AG04449 (cell line): ENCODE data around the gene SGK2.

Experiments
- CTCF ChIA-PET: fragments of 350-600 bp; formaldehyde crosslinking; extraction: SDS; loops from one replicate; lab custom pipeline; 2021; ENCODE audit warnings: antibody characterized with exemption; lab: Yijun Ruan, JAX
- POLR2A ChIA-PET: fragments of 400-600, 350-600 bp; formaldehyde crosslinking; extraction: SDS; loops from one replicate; lab custom pipeline; 2020; ENCODE audit warnings: antibody characterized with exemption, inconsistent platforms; lab: Yijun Ruan, JAX
- DNase-seq: peaks from one replicate; pipeline ENCODE4 v3.0.0-alpha.2; 2010; ENCODE audit warnings: low read depth, low spot score
- H3K4me3 ChIP-seq: 2 replicates; pipeline ENCODE4 v1.5.1; 2011; ENCODE audit warnings: low read depth, mild to moderate bottlenecking, control low read depth, low read length
- TF ChIP-seq, protein P1 (sequence below): IDR thresholded peaks from one replicate; pipeline ENCODE4 v1.5.1; 2011; ENCODE audit warnings: mild to moderate bottlenecking, moderate library complexity, low read length, control low read depth, inconsistent platforms; ENCODE audit not compliant: insufficient read depth; ENCODE audit errors: missing control alignments

SGK2 gene

GRCh38 chr20:43560974-43561373 lies 2.1 kb downstream of the SGK2 start:
- ChIA-PET POLR2A (no interaction called here), CTCF (interaction anchor here (1.0 to 1.5 kb wide), 3 partner anchors 22 to 520 kb away, joined by 3 to 6 read pairs (median 3); no protein-coding TSS in a partner anchor)
- no peak overlapping the region for H3K4me3 ChIP-seq
- DNase-seq = no peak
- TF ChIP-seq, protein P1, sequence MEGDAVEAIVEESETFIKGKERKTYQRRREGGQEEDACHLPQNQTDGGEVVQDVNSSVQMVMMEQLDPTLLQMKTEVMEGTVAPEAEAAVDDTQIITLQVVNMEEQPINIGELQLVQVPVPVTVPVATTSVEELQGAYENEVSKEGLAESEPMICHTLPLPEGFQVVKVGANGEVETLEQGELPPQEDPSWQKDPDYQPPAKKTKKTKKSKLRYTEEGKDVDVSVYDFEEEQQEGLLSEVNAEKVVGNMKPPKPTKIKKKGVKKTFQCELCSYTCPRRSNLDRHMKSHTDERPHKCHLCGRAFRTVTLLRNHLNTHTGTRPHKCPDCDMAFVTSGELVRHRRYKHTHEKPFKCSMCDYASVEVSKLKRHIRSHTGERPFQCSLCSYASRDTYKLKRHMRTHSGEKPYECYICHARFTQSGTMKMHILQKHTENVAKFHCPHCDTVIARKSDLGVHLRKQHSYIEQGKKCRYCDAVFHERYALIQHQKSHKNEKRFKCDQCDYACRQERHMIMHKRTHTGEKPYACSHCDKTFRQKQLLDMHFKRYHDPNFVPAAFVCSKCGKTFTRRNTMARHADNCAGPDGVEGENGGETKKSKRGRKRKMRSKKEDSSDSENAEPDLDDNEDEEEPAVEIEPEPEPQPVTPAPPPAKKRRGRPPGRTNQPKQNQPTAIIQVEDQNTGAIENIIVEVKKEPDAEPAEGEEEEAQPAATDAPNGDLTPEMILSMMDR = no peak

DNA sequence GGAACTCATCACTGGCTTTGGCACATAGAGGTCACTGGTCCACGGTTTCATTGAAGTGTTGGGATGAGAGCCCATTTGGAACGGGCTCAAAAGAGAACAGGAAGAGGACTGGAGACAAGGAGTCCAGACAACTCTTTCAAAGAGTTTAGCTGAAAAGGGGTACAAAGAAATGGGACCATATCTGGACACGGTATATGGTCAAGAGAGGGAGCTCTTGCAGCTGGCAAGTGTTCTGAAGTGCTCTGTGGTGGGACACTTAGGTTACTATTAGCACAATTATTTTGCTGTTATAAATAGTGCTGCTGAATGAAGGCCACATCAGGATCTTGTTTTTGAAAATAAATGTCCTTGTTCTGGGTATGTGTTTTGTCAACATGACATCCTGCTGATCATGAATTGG lies 4.6 kb downstream of the SGK2 start:
- no peak for DNase-seq
- CTCF ChIA-PET = interaction anchor here (0.9 kb wide), 1 partner anchor 186 kb away, joined by 3 read pairs; no protein-coding TSS in a partner anchor
- H3K4me3 ChIP-seq = no peak overlapping the region
- POLR2A ChIA-PET = interaction anchor here (0.6 kb wide), 1 partner anchor 10 kb away, joined by 3 read pairs; no protein-coding TSS in a partner anchor
- TF ChIP-seq, protein P1 = no peak

DNA sequence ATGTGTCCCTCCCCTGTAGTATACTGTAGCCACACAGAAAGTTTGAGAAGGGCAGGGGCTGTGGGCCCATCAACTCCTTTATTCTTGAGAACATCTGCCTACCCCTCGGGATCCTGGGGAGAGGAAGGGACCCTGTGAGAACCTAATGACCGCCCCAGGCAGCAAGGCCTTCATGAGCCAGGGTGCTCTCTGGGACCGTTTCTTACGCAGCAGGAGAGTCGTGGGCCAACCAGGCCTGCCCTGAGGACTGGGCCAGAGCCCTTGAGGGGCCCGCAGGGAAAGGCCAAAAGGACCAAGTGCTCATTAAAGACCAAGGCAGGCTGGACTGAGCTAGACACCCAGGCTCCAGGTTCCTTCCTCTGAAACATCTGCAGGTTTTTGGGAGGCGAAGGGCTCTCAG lies 5.2 kb downstream of the SGK2 start:
- no peak for DNase-seq
- TF ChIP-seq, protein P1 = no peak
- POLR2A ChIA-PET = no interaction called here

GRCh38 chr20:43564455-43564854 lies 5.6 kb downstream of the SGK2 start:
- no peak overlapping the region for H3K4me3 ChIP-seq
- TF ChIP-seq, protein P1 = no peak
- POLR2A ChIA-PET = no interaction called here
- no peak for DNase-seq
- CTCF ChIA-PET = no interaction called here

More for the DNA sequence above, 5.2 kb downstream of the SGK2 start:
- no peak overlapping the region for H3K4me3 ChIP-seq
- CTCF ChIA-PET = no interaction called here

DNA sequence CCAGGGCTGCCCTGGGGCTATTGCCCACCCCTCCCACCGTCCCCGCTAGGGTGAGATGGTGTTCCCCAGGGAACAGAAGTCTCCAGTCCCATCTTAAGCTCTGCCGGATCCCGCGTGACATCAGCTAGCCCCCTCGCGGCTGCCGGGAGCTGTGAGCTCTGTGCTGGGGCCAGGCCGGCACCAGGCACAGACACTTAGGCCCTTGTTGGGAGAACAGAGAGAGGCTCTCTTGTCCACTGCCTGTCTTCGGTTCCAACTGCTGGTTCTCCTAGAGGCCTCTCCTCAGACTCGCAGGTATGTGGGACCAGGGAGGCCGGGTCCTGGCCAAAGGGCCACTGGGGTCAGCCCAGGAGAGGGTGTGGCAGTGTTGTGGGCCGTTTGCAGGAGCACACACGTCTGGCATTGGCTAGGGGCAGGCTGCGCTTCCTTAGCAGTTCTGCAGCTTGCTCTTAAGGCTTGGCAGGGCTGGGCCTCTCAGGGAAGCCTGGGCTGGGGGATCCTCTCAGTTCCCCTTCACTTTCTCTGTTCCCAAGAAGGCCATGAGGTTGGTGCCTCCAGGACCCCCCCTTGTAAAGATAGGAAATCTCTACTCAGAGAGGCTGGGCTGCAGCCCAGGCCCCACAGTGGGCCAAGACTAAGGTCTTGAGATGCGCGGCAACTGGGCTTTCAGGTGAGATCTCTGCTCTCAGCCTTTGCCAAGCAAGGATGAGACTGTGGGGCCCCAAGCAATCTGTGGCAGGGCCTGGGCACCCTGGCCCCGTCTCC lies 6.3 kb downstream of the SGK2 start:
- ChIA-PET CTCF (no interaction called here), POLR2A (no interaction called here)
- TF ChIP-seq, protein P1 = no peak
- no peak overlapping the region for H3K4me3 ChIP-seq
- DNase-seq = no peak

- no peak overlapping the region for H3K4me3 ChIP-seq
- TF ChIP-seq, protein P1 = no peak
- ChIA-PET POLR2A (no interaction called here), CTCF (no interaction called here)
- no peak for DNase-seq
These were observed 6.9 kb downstream of the SGK2 start for GRCh38 chr20:43565758-43566104.
